ENCODE results near the gene CMSS1. TPM values are rescaled to one million over a fixed set of nuclear protein-coding genes. Genes with fewer than 3 reads are reported as not detected.

Gene CMSS1
- total RNA-seq, 2 donors from 2014 or later, result 18.9 to 20.4 TPM

- H3K27me3 Mint-ChIP-seq, result no peaks in the 10 kb centered on the region
- H3K4me1 Mint-ChIP-seq, result peaks cover 15% of the 10 kb centered on the region
- DNase-seq (no peak), ATAC-seq (no peak)
- peaks cover 9% of the 10 kb centered on the region for H3K36me3 Mint-ChIP-seq (ENCODE audit: low read depth)
- no peaks in the 10 kb centered on the region for H3K9me3 ChIP-seq (ENCODE audit: control insufficient read depth, low read length, poor library complexity, severe bottlenecking)
- H3K4me3 Mint-ChIP-seq, result no peak overlapping the region
- H3K27ac Mint-ChIP-seq, result no peak overlapping the region
These were observed 147.4 kb downstream of the CMSS1 start for GRCh38 chr3:99965077-99965476.

GRCh38 chr3:99965681-99966408, 148.2 kb downstream of the CMSS1 start:
- DNase-seq (no peak), ATAC-seq (no peak)
- peaks cover 9% of the 10 kb centered on the region for H3K36me3 Mint-ChIP-seq (ENCODE audit: low read depth)
- no peak overlapping the region for H3K4me3 Mint-ChIP-seq
- no peaks in the 10 kb centered on the region for H3K9me3 ChIP-seq (ENCODE audit: control insufficient read depth, low read length, poor library complexity, severe bottlenecking)
- peaks cover 15% of the 10 kb centered on the region for H3K4me1 Mint-ChIP-seq
- H3K27ac Mint-ChIP-seq, result no peak overlapping the region
- no peaks in the 10 kb centered on the region for H3K27me3 Mint-ChIP-seq

- H3K4me3 Mint-ChIP-seq, result no peak overlapping the region
- no peaks in the 10 kb centered on the region for H3K27me3 Mint-ChIP-seq
- ATAC-seq (no peak), DNase-seq (no peak)
- H3K9me3 ChIP-seq (ENCODE audit: control insufficient read depth, low read length, poor library complexity, severe bottlenecking), result no peaks in the 10 kb centered on the region
- peaks cover 14% of the 10 kb centered on the region for H3K4me1 Mint-ChIP-seq
- no peak overlapping the region for H3K27ac Mint-ChIP-seq
- H3K36me3 Mint-ChIP-seq (ENCODE audit: low read depth), result peaks cover 7% of the 10 kb centered on the region
These were observed 149.2 kb downstream of the CMSS1 start for GRCh38 chr3:99966662-99967416.

- H3K9me3 ChIP-seq (ENCODE audit: control insufficient read depth, low read length, poor library complexity, severe bottlenecking), result no peaks in the 10 kb centered on the region
- H3K4me1 Mint-ChIP-seq, result peaks cover 11% of the 10 kb centered on the region
- ATAC-seq (no peak), DNase-seq (no peak)
- H3K36me3 Mint-ChIP-seq (ENCODE audit: low read depth), result peaks cover 4% of the 10 kb centered on the region
- H3K27ac Mint-ChIP-seq, result no peak overlapping the region
- H3K27me3 Mint-ChIP-seq, result no peaks in the 10 kb centered on the region
- H3K4me3 Mint-ChIP-seq, result no peak overlapping the region
These were observed 150.1 kb downstream of the CMSS1 start for GRCh38 chr3:99967796-99968195.

GRCh38 chr3:99969136-99969535, 151.5 kb downstream of the CMSS1 start:
- DNase-seq (no peak), ATAC-seq (no peak)
- no peak overlapping the region for H3K27ac Mint-ChIP-seq
- peaks cover 11% of the 10 kb centered on the region for H3K4me1 Mint-ChIP-seq
- no peaks in the 10 kb centered on the region for H3K27me3 Mint-ChIP-seq
- no peaks in the 10 kb centered on the region for H3K9me3 ChIP-seq (ENCODE audit: control insufficient read depth, low read length, poor library complexity, severe bottlenecking)
- peaks cover 2% of the 10 kb centered on the region for H3K36me3 Mint-ChIP-seq (ENCODE audit: low read depth)
- no peak overlapping the region for H3K4me3 Mint-ChIP-seq

- Mint-ChIP-seq H3K4me1 (peaks cover 11% of the 10 kb centered on the region), H3K4me3 (no peak overlapping the region), H3K27me3 (no peaks in the 10 kb centered on the region), H3K27ac (no peak overlapping the region), H3K36me3 (ENCODE audit: low read depth) (peaks cover 2% of the 10 kb centered on the region)
- DNase-seq (no peak), ATAC-seq (no peak)
- H3K9me3 ChIP-seq (ENCODE audit: control insufficient read depth, low read length, poor library complexity, severe bottlenecking), result no peaks in the 10 kb centered on the region
These were observed 152.5 kb downstream of the CMSS1 start for GRCh38 chr3:99970198-99970597.

- ATAC-seq (no peak), DNase-seq (no peak)
- peaks cover 11% of the 10 kb centered on the region for H3K4me1 Mint-ChIP-seq
- peaks cover 2% of the 10 kb centered on the region for H3K36me3 Mint-ChIP-seq (ENCODE audit: low read depth)
- H3K27ac Mint-ChIP-seq, result no peak overlapping the region
- no peaks in the 10 kb centered on the region for H3K27me3 Mint-ChIP-seq
- no peak overlapping the region for H3K4me3 Mint-ChIP-seq
- H3K9me3 ChIP-seq (ENCODE audit: control insufficient read depth, low read length, poor library complexity, severe bottlenecking), result no peaks in the 10 kb centered on the region
These were observed 154.1 kb downstream of the CMSS1 start for GRCh38 chr3:99971761-99972160.

- Mint-ChIP-seq H3K4me1 (peaks cover 11% of the 10 kb centered on the region), H3K36me3 (ENCODE audit: low read depth) (peaks cover 2% of the 10 kb centered on the region), H3K27ac (no peak overlapping the region), H3K27me3 (no peaks in the 10 kb centered on the region), H3K4me3 (no peak overlapping the region)
- ATAC-seq (no peak), DNase-seq (no peak)
- no peaks in the 10 kb centered on the region for H3K9me3 ChIP-seq (ENCODE audit: control insufficient read depth, low read length, poor library complexity, severe bottlenecking)
These were observed 154.9 kb downstream of the CMSS1 start for GRCh38 chr3:99972380-99973104.

- Mint-ChIP-seq H3K27ac (no peak overlapping the region), H3K4me3 (no peak overlapping the region)
These were observed 157.3 kb downstream of the CMSS1 start for GRCh38 chr3:99974989-99975388.

GRCh38 chr3:99976584-99976983, 158.9 kb downstream of the CMSS1 start:
- Mint-ChIP-seq H3K27ac (no peak overlapping the region), H3K4me1 (no peaks in the 10 kb centered on the region), H3K27me3 (no peaks in the 10 kb centered on the region), H3K4me3 (no peak overlapping the region), H3K36me3 (ENCODE audit: low read depth) (no peaks in the 10 kb centered on the region)
- H3K9me3 ChIP-seq (ENCODE audit: control insufficient read depth, low read length, poor library complexity, severe bottlenecking), result no peaks in the 10 kb centered on the region
- ATAC-seq, result no peak
- DNase-seq, result no peak

More at GRCh38 chr3:99974989-99975388, 157.3 kb downstream of the CMSS1 start:
- ATAC-seq, result no peak
- no peaks in the 10 kb centered on the region for H3K4me1 Mint-ChIP-seq
- H3K27me3 Mint-ChIP-seq, result no peaks in the 10 kb centered on the region
- no peaks in the 10 kb centered on the region for H3K36me3 Mint-ChIP-seq (ENCODE audit: low read depth)
- DNase-seq, result no peak
- H3K9me3 ChIP-seq (ENCODE audit: control insufficient read depth, low read length, poor library complexity, severe bottlenecking), result no peaks in the 10 kb centered on the region

GRCh38 chr3:99978221-99978620, 160.6 kb downstream of the CMSS1 start:
- Mint-ChIP-seq H3K27ac (no peak overlapping the region), H3K36me3 (ENCODE audit: low read depth) (no peaks in the 10 kb centered on the region), H3K4me1 (no peaks in the 10 kb centered on the region), H3K27me3 (no peaks in the 10 kb centered on the region), H3K4me3 (no peak overlapping the region)
- no peak for DNase-seq
- ATAC-seq, result no peak
- no peaks in the 10 kb centered on the region for H3K9me3 ChIP-seq (ENCODE audit: control insufficient read depth, low read length, poor library complexity, severe bottlenecking)

GRCh38 chr3:99980606-99981005, 162.9 kb downstream of the CMSS1 start:
- no peak overlapping the region for H3K4me3 Mint-ChIP-seq
- H3K27ac Mint-ChIP-seq, result no peak overlapping the region
- ATAC-seq (no peak), DNase-seq (no peak)
- H3K36me3 Mint-ChIP-seq (ENCODE audit: low read depth), result no peaks in the 10 kb centered on the region
- H3K27me3 Mint-ChIP-seq, result no peaks in the 10 kb centered on the region
- peaks cover 2% of the 10 kb centered on the region for H3K4me1 Mint-ChIP-seq
- H3K9me3 ChIP-seq (ENCODE audit: control insufficient read depth, low read length, poor library complexity, severe bottlenecking), result no peaks in the 10 kb centered on the region

- no peak for ATAC-seq
- Mint-ChIP-seq H3K36me3 (ENCODE audit: low read depth) (no peaks in the 10 kb centered on the region), H3K27ac (no peak overlapping the region), H3K27me3 (no peaks in the 10 kb centered on the region), H3K4me1 (peaks cover 2% of the 10 kb centered on the region), H3K4me3 (no peak overlapping the region)
- DNase-seq, result no peak
- no peaks in the 10 kb centered on the region for H3K9me3 ChIP-seq (ENCODE audit: control insufficient read depth, low read length, poor library complexity, severe bottlenecking)
These were observed 163.5 kb downstream of the CMSS1 start for GRCh38 chr3:99981138-99981537.
